RWPE2 (cell line): ENCODE measurements around the gene SNRNP35.
A peak's percentile ranks its signal among the peaks of the same experiment; 100 is the strongest.
"Not testable (repeated sequence)": the region's sequence is repeated elsewhere in the genome, so short reads cannot be mapped to it uniquely, and the experiment has no call there.

Experiments used
- ATAC-seq: fragments of 200-7000 bp; cut with Tn5 transposase; 3 replicates; pipeline ENCODE4 v1.9.1; 2021; ENCODE audit warnings: low read depth
- DNase-seq: peaks from one replicate; pipeline ENCODE4 v3.0.0-alpha.2; 2020; ENCODE audit warnings: low spot score
- H3K27ac ChIP-seq: fragments of 450-650 bp; 2 replicates; pipeline ENCODE4 v1.5.1; 2017; ENCODE audit warnings: mild to moderate bottlenecking; ENCODE audit not compliant: poor library complexity, severe bottlenecking
- H3K27me3 ChIP-seq: fragments of 250-450 bp; sonication (Bioruptor Pico); 2 replicates; pipeline ENCODE4 v1.5.1; 2021; ENCODE audit warnings: mild to moderate bottlenecking, moderate library complexity; ENCODE audit not compliant: insufficient read depth, poor library complexity, severe bottlenecking
- H3K36me3 ChIP-seq: fragments of 250-450 bp; sonication (Bioruptor Pico); 2 replicates; pipeline ENCODE4 v1.5.1; 2020; ENCODE audit warnings: low read depth, mild to moderate bottlenecking, moderate library complexity
- H3K4me1 ChIP-seq: fragments of 250-450 bp; sonication (Bioruptor Pico); 2 replicates; pipeline ENCODE4 v1.5.1; 2021; ENCODE audit warnings: mild to moderate bottlenecking, moderate library complexity; ENCODE audit not compliant: insufficient read depth, poor library complexity, severe bottlenecking
- H3K4me3 ChIP-seq: fragments of 250-450 bp; sonication (Bioruptor Pico); 2 replicates; pipeline ENCODE4 v1.5.1; 2021; ENCODE audit warnings: mild to moderate bottlenecking, moderate library complexity; ENCODE audit not compliant: severe bottlenecking
- H3K9me3 ChIP-seq: fragments of 250-450 bp; sonication (Bioruptor Pico); 2 replicates; pipeline ENCODE4 v1.5.1; 2021; ENCODE audit warnings: mild to moderate bottlenecking, moderate library complexity; ENCODE audit not compliant: severe bottlenecking
- CTCF ChIP-seq: fragments of 450-650 bp; IDR thresholded peaks from one replicate; pipeline ENCODE4 v1.5.1; 2017; ENCODE audit warnings: mild to moderate bottlenecking, moderate library complexity; ENCODE audit not compliant: poor library complexity, severe bottlenecking

SNRNP35 gene

GRCh38 chr12:123506843-123507236, 48.9 kb downstream of the SNRNP35 start:
- DNase-seq (no peak), ATAC-seq (no peak)
- Histone ChIP-seq H3K4me1 (peaks cover 9% of the 10 kb centered on the region), H3K36me3 (peaks cover 11% of the 10 kb centered on the region), H3K27ac (no peak overlapping the region), H3K4me3 (no peak overlapping the region), H3K27me3 (no peaks in the 10 kb centered on the region), H3K9me3 (no peaks in the 10 kb centered on the region)
- TF ChIP-seq CTCF = no peak

- H3K4me1 ChIP-seq = peaks cover 9% of the 10 kb centered on the region
- H3K27ac ChIP-seq = peak overlapping the region; percentile 15
- no peak for DNase-seq
- H3K4me3 ChIP-seq = no peak overlapping the region
- peak; percentile 53; the same call in 2 of the 3 replicates for ATAC-seq
- no peaks in the 10 kb centered on the region for H3K9me3 ChIP-seq
- H3K36me3 ChIP-seq = peaks cover 25% of the 10 kb centered on the region
- no peak for TF ChIP-seq CTCF
- no peaks in the 10 kb centered on the region for H3K27me3 ChIP-seq
These were observed 55.1 kb downstream of the SNRNP35 start for GRCh38 chr12:123512838-123513665.

- Histone ChIP-seq H3K36me3 (peaks cover 26% of the 10 kb centered on the region), H3K27me3 (no peaks in the 10 kb centered on the region), H3K4me3 (no peak overlapping the region), H3K27ac (peak overlapping the region; percentile 15), H3K9me3 (no peaks in the 10 kb centered on the region), H3K4me1 (peaks cover 7% of the 10 kb centered on the region)
- TF ChIP-seq CTCF = no peak
- no peak for DNase-seq
- ATAC-seq = no peak; the same call in 2 of the 3 replicates
These were observed 55.9 kb downstream of the SNRNP35 start for GRCh38 chr12:123513805-123514204.

GRCh38 chr12:123514582-123515221, 56.8 kb downstream of the SNRNP35 start:
- H3K27me3 ChIP-seq, DNase-seq, H3K9me3 ChIP-seq, ATAC-seq, H3K4me1 ChIP-seq, H3K4me3 ChIP-seq, H3K27ac ChIP-seq: not testable (repeated sequence)
- peaks cover 27% of the 10 kb centered on the region for H3K36me3 ChIP-seq

GRCh38 chr12:123516216-123516780, 58.4 kb downstream of the SNRNP35 start:
- H3K4me3 ChIP-seq = no peak overlapping the region
- ATAC-seq (no peak), DNase-seq (no peak)
- H3K9me3 ChIP-seq = no peaks in the 10 kb centered on the region
- no peaks in the 10 kb centered on the region for H3K27me3 ChIP-seq
- TF ChIP-seq CTCF = no peak
- no peak overlapping the region for H3K27ac ChIP-seq
- H3K36me3 ChIP-seq = peaks cover 42% of the 10 kb centered on the region
- H3K4me1 ChIP-seq = peaks cover 13% of the 10 kb centered on the region
